Activated CD4-positive, alpha-beta T cell treated with anti-CD3 and anti-CD28 coated beads, Interleukin-2, Interleukin-4, amounts not matched to agents 100 ng/mL and 50 ng/mL, durations not matched to agents 16 hours and 8 hours (primary cell): ENCODE measurements around the gene DCAF8.
A peak's percentile ranks its signal among the peaks of the same experiment; 100 is the strongest.

ENCODE experiments used
- DNase-seq: peaks from one replicate; pipeline ENCODE4 v3.0.0-alpha.2; 2020; ENCODE audit warnings: low spot score

Gene DCAF8

GRCh38 chr1:160205242-160206035 lies 56.9 kb downstream of the DCAF8 start, which contains the start of gene PEA15:
TSS of gene PEA15 (plus strand) at chr1:160205384. CDS start at chr1:160211545, 6,161 bp downstream.
- peak; percentile 70 for DNase-seq

GRCh38 chr1:160204526-160205241 lies 57.7 kb downstream of the DCAF8 start:
- DNase-seq, result no peak

GRCh38 chr1:160200786-160201185 lies 61.6 kb downstream of the DCAF8 start:
- DNase-seq, result no peak

- DNase-seq, result no peak
Observed at GRCh38 chr1:160197231-160197630, 65.1 kb downstream of the DCAF8 start.

GRCh38 chr1:160196143-160196542 lies 66.2 kb downstream of the DCAF8 start:
- DNase-seq, result no peak

GRCh38 chr1:160194737-160195059 lies 67.7 kb downstream of the DCAF8 start:
- DNase-seq, result no peak

- no peak for DNase-seq
Observed at GRCh38 chr1:160193832-160194736, 68.3 kb downstream of the DCAF8 start.

GRCh38 chr1:160193091-160193819 lies 69.1 kb downstream of the DCAF8 start:
- peak; percentile 77 for DNase-seq

GRCh38 chr1:160192234-160192633 lies 70.1 kb downstream of the DCAF8 start:
- DNase-seq, result no peak

GRCh38 chr1:160191756-160192155 lies 70.6 kb downstream of the DCAF8 start:
- DNase-seq, result no peak

GRCh38 chr1:160189649-160190625 lies 72.4 kb downstream of the DCAF8 start, which contains the start of gene CASQ1:
TSS of gene CASQ1 (plus strand) at chr1:160190575. CDS start at chr1:160190752, 177 bp downstream.
- no peak for DNase-seq

- DNase-seq, result no peak
Observed at GRCh38 chr1:160188341-160188740, 74.0 kb downstream of the DCAF8 start.

GRCh38 chr1:160187407-160187806 lies 74.9 kb downstream of the DCAF8 start:
- DNase-seq, result no peak

- no peak for DNase-seq
Observed at GRCh38 chr1:160186729-160187128, 75.6 kb downstream of the DCAF8 start.

GRCh38 chr1:160186246-160186645 lies 76.1 kb downstream of the DCAF8 start:
- DNase-seq, result no peak

- DNase-seq, result no peak
Observed at GRCh38 chr1:160179336-160179735, 83.0 kb downstream of the DCAF8 start.

GRCh38 chr1:160178731-160179130 lies 83.6 kb downstream of the DCAF8 start:
- DNase-seq, result no peak

- no peak for DNase-seq
Observed at GRCh38 chr1:160177667-160178066, 84.7 kb downstream of the DCAF8 start.

- no peak for DNase-seq
Observed at GRCh38 chr1:160177231-160177630, 85.1 kb downstream of the DCAF8 start.

- no peak for DNase-seq
Observed at GRCh38 chr1:160171980-160172379, 90.4 kb downstream of the DCAF8 start.
